ENCODE measurements around the gene MED29. TPM values are rescaled to one million over a fixed set of nuclear protein-coding genes. Genes with fewer than 3 reads are reported as not detected.

Gene MED29
- total and polyA plus RNA-seq, 2 of the 13 experiments (the other 11 are each of a cell fraction or from before 2014, with no cell fraction given): 14.0 to 19.7 TPM

DNA sequence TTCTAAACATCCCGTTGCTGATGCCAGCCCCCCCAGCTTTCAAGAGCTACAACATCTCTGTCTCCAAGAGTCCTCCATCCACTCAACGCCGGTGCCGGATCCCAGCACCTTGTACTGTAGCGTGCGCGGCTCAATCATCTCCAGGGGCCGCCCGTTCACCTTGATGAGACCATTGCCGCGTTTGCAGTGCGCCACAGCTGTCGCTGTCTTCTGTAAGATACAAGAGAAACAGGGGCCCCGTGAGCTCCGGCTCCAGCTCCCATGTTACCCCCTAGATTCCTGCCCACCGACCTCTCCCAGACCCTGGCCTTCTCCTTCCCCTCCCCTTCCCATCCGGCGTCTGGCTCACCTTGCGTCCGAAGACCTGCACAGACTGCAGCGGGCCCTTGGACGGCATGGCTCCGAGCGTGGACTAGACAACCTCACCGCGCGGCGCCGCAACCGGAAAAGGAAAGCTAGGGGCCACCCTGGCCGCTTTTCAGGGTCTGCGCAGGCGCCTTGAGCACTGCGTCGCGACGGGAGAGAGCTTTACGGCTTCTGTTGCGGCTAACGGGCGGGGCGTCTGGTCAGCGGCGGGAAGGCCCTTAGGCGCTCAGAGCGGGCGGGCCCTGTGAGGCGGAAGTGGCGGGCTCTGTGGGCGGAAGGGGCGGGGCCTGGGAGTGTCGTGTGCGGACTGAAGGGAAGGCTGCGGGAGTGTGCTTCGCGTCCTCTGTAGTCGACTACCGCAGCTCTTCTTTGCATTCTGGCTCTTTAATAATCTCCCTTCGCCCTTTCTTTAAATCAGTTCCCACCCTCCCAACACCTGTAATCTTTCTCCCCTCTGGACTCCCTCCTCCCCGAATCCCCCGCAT lies 44.5 kb downstream of the MED29 start, which contains the start of gene RPS16 (continued):
- TF ChIP-seq ZNF616 (CRISPR knock-in tag; IDR thresholded peaks at IDR 0.05; ENCODE audit: low read depth) (peak; percentile 88), YEATS4 (CRISPR knock-in tag; IDR thresholded peaks at IDR 0.05; ENCODE audit: borderline replicate concordance) (peak; percentile 96), MEF2D (CRISPR knock-in tag; IDR thresholded peaks at IDR 0.05) (peak; percentile 81), ARNT2 (CRISPR knock-in tag; IDR thresholded peaks at IDR 0.05; ENCODE audit: low read depth) (peak; percentile 93), GLI4 (CRISPR knock-in tag; IDR thresholded peaks at IDR 0.05; ENCODE audit: borderline replicate concordance) (0 out of 2 replicates have a peak, but pooled peaks have one; percentile 47), FOXO1 (CRISPR knock-in tag; IDR thresholded peaks at IDR 0.05) (peak; percentile 61), ZNF615 (CRISPR knock-in tag; IDR thresholded peaks at IDR 0.05; ENCODE audit: borderline replicate concordance) (peak; percentile 58; the same call in 1 of the 2 replicates), ZNF235 (CRISPR knock-in tag; IDR thresholded peaks at IDR 0.05; ENCODE audit: borderline replicate concordance) (0 out of 2 replicates have a peak, but pooled peaks have one; percentile 14), MIER2 (CRISPR knock-in tag; IDR thresholded peaks at IDR 0.05) (peak; percentile 42), ZNF143 (CRISPR knock-in tag; IDR thresholded peaks at IDR 0.05) (peak; percentile 57), ZNF251 (CRISPR knock-in tag; IDR thresholded peaks at IDR 0.05) (peak; percentile 88; the same call in 1 of the 2 replicates), RFXANK (CRISPR knock-in tag; IDR thresholded peaks at IDR 0.05) (0 out of 2 replicates have a peak, but pooled peaks have one; percentile 72), SIX4 (CRISPR knock-in tag; IDR thresholded peaks at IDR 0.05) (0 out of 2 replicates have a peak, but pooled peaks have one; percentile 47), ZNF674 (CRISPR knock-in tag; IDR thresholded peaks at IDR 0.05; ENCODE audit: low read depth) (no peak)
- TF ChIP-seq, protein P1, sequence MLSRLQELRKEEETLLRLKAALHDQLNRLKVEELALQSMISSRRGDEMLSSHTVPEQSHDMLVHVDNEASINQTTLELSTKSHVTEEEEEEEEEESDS (CRISPR knock-in tag; IDR thresholded peaks at IDR 0.05; ENCODE audit: borderline replicate concordance): no peak
- TF ChIP-seq, protein P2, sequence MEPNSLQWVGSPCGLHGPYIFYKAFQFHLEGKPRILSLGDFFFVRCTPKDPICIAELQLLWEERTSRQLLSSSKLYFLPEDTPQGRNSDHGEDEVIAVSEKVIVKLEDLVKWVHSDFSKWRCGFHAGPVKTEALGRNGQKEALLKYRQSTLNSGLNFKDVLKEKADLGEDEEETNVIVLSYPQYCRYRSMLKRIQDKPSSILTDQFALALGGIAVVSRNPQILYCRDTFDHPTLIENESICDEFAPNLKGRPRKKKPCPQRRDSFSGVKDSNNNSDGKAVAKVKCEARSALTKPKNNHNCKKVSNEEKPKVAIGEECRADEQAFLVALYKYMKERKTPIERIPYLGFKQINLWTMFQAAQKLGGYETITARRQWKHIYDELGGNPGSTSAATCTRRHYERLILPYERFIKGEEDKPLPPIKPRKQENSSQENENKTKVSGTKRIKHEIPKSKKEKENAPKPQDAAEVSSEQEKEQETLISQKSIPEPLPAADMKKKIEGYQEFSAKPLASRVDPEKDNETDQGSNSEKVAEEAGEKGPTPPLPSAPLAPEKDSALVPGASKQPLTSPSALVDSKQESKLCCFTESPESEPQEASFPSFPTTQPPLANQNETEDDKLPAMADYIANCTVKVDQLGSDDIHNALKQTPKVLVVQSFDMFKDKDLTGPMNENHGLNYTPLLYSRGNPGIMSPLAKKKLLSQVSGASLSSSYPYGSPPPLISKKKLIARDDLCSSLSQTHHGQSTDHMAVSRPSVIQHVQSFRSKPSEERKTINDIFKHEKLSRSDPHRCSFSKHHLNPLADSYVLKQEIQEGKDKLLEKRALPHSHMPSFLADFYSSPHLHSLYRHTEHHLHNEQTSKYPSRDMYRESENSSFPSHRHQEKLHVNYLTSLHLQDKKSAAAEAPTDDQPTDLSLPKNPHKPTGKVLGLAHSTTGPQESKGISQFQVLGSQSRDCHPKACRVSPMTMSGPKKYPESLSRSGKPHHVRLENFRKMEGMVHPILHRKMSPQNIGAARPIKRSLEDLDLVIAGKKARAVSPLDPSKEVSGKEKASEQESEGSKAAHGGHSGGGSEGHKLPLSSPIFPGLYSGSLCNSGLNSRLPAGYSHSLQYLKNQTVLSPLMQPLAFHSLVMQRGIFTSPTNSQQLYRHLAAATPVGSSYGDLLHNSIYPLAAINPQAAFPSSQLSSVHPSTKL (CRISPR knock-in tag; IDR thresholded peaks at IDR 0.05): peak; percentile 50
- TF ChIP-seq, protein P3, sequence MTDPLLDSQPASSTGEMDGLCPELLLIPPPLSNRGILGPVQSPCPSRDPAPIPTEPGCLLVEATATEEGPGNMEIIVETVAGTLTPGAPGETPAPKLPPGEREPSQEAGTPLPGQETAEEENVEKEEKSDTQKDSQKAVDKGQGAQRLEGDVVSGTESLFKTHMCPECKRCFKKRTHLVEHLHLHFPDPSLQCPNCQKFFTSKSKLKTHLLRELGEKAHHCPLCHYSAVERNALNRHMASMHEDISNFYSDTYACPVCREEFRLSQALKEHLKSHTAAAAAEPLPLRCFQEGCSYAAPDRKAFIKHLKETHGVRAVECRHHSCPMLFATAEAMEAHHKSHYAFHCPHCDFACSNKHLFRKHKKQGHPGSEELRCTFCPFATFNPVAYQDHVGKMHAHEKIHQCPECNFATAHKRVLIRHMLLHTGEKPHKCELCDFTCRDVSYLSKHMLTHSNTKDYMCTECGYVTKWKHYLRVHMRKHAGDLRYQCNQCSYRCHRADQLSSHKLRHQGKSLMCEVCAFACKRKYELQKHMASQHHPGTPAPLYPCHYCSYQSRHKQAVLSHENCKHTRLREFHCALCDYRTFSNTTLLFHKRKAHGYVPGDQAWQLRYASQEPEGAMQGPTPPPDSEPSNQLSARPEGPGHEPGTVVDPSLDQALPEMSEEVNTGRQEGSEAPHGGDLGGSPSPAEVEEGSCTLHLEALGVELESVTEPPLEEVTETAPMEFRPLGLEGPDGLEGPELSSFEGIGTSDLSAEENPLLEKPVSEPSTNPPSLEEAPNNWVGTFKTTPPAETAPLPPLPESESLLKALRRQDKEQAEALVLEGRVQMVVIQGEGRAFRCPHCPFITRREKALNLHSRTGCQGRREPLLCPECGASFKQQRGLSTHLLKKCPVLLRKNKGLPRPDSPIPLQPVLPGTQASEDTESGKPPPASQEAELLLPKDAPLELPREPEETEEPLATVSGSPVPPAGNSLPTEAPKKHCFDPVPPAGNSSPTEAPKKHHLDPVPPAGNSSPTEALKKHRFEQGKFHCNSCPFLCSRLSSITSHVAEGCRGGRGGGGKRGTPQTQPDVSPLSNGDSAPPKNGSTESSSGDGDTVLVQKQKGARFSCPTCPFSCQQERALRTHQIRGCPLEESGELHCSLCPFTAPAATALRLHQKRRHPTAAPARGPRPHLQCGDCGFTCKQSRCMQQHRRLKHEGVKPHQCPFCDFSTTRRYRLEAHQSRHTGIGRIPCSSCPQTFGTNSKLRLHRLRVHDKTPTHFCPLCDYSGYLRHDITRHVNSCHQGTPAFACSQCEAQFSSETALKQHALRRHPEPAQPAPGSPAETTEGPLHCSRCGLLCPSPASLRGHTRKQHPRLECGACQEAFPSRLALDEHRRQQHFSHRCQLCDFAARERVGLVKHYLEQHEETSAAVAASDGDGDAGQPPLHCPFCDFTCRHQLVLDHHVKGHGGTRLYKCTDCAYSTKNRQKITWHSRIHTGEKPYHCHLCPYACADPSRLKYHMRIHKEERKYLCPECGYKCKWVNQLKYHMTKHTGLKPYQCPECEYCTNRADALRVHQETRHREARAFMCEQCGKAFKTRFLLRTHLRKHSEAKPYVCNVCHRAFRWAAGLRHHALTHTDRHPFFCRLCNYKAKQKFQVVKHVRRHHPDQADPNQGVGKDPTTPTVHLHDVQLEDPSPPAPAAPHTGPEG (CRISPR knock-in tag; IDR thresholded peaks at IDR 0.05): peak; percentile 83; the same call in 1 of the 2 replicates
- TF ChIP-seq, protein P4, sequence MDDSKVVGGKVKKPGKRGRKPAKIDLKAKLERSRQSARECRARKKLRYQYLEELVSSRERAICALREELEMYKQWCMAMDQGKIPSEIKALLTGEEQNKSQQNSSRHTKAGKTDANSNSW (CRISPR knock-in tag; IDR thresholded peaks at IDR 0.05; ENCODE audit: borderline replicate concordance): no peak; the same call in 1 of the 2 replicates

Data from HepG2 (cell line).